Left ventricle myocardium inferior (tissue), 1 donor: ENCODE data around the gene GRIK3. TPM values are rescaled to one million over a fixed set of nuclear protein-coding genes. Genes with fewer than 3 reads are reported as not detected.

Source experiments
- DNase-seq: peaks from one replicate; pipeline ENCODE4 v3.0.0-alpha.2; 2020
- H3K27ac ChIP-seq: fragments of 200-600 bp; replicated peaks from 2 replicates; pipeline ENCODE4 v1.8.0; 2021
- H3K27me3 ChIP-seq: fragments of 200-600 bp; 2 replicates; pipeline ENCODE4 v1.8.0; 2021; ENCODE audit warnings: low read depth
- H3K36me3 ChIP-seq: fragments of 200-600 bp; 2 replicates; pipeline ENCODE4 v1.8.0; 2021
- H3K4me1 ChIP-seq: fragments of 200-600 bp; 2 replicates; pipeline ENCODE4 v1.8.0; 2021
- H3K4me3 ChIP-seq: fragments of 200-600 bp; 2 replicates; pipeline ENCODE4 v1.8.0; 2021; ENCODE audit warnings: mild to moderate bottlenecking, moderate library complexity
- H3K9me3 ChIP-seq: fragments of 200-600 bp; replicated peaks from 2 replicates; pipeline ENCODE4 v1.8.0; 2021
- CTCF ChIP-seq: fragments of 200-600 bp; IDR thresholded peaks from 2 replicates; pipeline ENCODE4 v1.8.0; 2021; ENCODE audit warnings: antibody characterized with exemption, mild to moderate bottlenecking, borderline replicate concordance
- intact Hi-C: fragments of 100-400 bp; cut with micrococcal nuclease; formaldehyde crosslinking; loops from one replicate; pipeline ENCODE4 v1.11.0; 2022
- total RNA-seq: library from RNA; stranded (reverse); fragmentation: NEBNext Ultra II Directional; extraction: Animal tissue kit (Norgen Biotek cat#: 25700); gene quantifications from one replicate; pipeline ENCODE4 v1.2.1, GENCODE V29; 2021
- donor health status: DM: no; HTN: yes; CAD: no; lungs with severe emphysema.

The GRIK3 gene
- total RNA-seq, 1 donor from 2014 or later = 0.55 TPM

- intact Hi-C loops = no loop called here
- H3K36me3 ChIP-seq = no peaks in the 10 kb centered on the region
- H3K4me1 ChIP-seq = no peaks in the 10 kb centered on the region
- no peak for DNase-seq
- H3K27ac ChIP-seq = no peak overlapping the region
- H3K27me3 ChIP-seq = peaks cover 100% of the 10 kb centered on the region
- no peak for TF ChIP-seq CTCF
- no peak overlapping the region for H3K4me3 ChIP-seq
- no peaks in the 10 kb centered on the region for H3K9me3 ChIP-seq
Observed at GRCh38 chr1:36938819-36939218, 95.5 kb downstream of the GRIK3 start.

GRCh38 chr1:36937371-36937770, 96.9 kb downstream of the GRIK3 start:
- intact Hi-C loops = no loop called here
- Histone ChIP-seq H3K4me3 (no peak overlapping the region), H3K27ac (no peak overlapping the region), H3K9me3 (no peaks in the 10 kb centered on the region), H3K4me1 (no peaks in the 10 kb centered on the region), H3K36me3 (no peaks in the 10 kb centered on the region), H3K27me3 (peaks cover 100% of the 10 kb centered on the region)
- DNase-seq = no peak
- TF ChIP-seq CTCF = no peak

DNA sequence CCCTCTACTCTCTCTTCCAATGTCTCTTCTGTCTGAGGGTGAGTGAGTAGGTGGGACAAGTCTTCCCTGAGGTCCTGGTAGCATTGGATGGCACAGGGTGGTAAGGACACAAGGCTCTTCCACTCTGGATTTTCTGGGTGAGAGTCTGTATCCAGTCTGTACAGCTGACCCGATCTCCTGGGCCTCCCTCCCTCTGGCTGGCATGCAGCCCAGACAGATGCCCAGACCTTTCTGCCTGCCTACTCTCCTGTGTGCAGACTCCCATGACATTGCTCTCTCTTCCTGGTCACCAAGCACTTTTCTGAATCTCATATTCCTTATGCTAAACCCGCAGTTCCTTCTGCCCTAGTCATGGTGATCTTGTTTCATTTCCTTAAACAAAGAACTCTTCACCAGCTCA, 100.3 kb downstream of the GRIK3 start:
- no peaks in the 10 kb centered on the region for H3K9me3 ChIP-seq
- H3K4me3 ChIP-seq = no peak overlapping the region
- intact Hi-C loops = no loop called here
- no peak overlapping the region for H3K27ac ChIP-seq
- H3K36me3 ChIP-seq = no peaks in the 10 kb centered on the region
- DNase-seq = no peak
- peaks cover 77% of the 10 kb centered on the region for H3K27me3 ChIP-seq
- H3K4me1 ChIP-seq = no peaks in the 10 kb centered on the region
- TF ChIP-seq CTCF = no peak

DNA sequence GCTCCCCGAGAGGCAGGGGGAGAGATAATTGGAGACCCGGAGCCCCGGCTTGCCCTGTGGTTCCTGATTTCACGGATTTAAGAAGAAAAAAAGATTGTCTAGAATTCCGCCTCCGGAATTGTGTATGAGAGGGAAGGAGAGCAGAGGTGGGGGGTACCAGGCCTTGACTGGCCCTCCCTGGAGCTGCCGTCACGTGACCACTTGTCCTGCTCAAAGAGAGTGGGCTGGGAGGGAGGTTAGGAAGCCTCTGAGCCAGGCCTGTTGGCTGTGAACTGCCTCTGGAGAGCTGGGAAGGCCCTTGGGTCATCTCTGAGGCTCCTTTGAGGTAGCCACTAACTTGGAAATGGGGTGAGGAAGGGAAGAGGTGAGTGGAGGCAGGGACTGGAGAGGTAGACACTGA, 106.5 kb downstream of the GRIK3 start:
- Histone ChIP-seq H3K36me3 (no peaks in the 10 kb centered on the region), H3K27me3 (peaks cover 48% of the 10 kb centered on the region), H3K9me3 (no peaks in the 10 kb centered on the region), H3K4me1 (no peaks in the 10 kb centered on the region), H3K27ac (no peak overlapping the region), H3K4me3 (no peak overlapping the region)
- intact Hi-C loops = no loop called here
- DNase-seq = no peak
- TF ChIP-seq CTCF = no peak

- Histone ChIP-seq H3K36me3 (no peaks in the 10 kb centered on the region), H3K27me3 (peaks cover 60% of the 10 kb centered on the region), H3K4me3 (no peak overlapping the region), H3K4me1 (no peaks in the 10 kb centered on the region), H3K9me3 (no peaks in the 10 kb centered on the region), H3K27ac (no peak overlapping the region)
- no peak for DNase-seq
- intact Hi-C loops = no loop called here
- no peak for TF ChIP-seq CTCF
Observed at GRCh38 chr1:36925251-36925650, 109.1 kb downstream of the GRIK3 start.
